Measurements from ENCODE around the gene PAX5. TPM values are rescaled to one million over a fixed set of nuclear protein-coding genes. Genes with fewer than 3 reads are reported as not detected.

Gene PAX5
- total RNA-seq, 1 donor from 2014 or later = not detected

DNA sequence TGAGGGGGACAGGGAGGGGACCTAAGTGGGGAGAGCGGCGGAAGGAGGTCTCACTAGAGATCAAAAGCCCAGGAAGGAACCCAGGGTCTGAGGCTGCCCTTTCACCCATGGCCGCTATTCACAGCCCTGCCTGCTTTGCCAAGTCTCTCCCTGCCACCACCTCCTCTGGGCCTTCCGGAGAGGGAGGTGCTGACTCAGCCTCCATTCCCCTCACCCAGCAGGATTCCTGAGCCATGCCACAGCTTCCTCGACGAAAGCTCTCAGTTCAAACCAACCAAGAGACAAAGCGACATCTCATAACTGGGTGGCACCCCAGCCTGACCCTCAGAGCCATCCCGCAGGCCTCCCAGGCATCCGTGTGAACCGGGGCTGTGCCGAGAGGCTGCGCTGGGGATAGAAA is 36.7 kb downstream of the PAX5 start:
- Histone ChIP-seq H3K9me3 (no peaks in the 10 kb centered on the region), H3K27me3 (no peaks in the 10 kb centered on the region)
- intact Hi-C loops (cut with DNase I) = no loop called here

DNA sequence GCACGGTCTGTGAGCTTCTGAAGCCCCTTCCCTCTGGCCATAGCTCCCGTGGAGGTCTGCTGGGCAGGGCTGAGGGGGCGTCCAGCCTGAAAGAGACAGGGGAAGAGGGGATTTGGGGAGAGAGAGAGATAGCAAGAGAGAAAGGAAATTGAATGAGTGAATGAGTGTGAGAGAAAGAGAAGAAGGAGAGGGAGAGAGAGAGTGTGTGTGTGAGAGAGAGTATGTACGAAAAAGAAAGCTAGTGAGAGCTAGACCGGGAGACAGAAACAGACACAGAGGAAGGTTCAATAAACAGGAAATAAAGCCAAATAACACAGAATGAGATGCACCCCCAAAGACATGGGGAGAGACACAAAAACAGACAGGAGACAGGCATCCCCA is 37.4 kb downstream of the PAX5 start:
- intact Hi-C loops (cut with DNase I) = no loop called here
- Histone ChIP-seq H3K27me3 (no peaks in the 10 kb centered on the region), H3K4me3 (no peak overlapping the region), H3K4me1 (no peaks in the 10 kb centered on the region), H3K9me3 (no peaks in the 10 kb centered on the region), H3K27ac (no peak overlapping the region), H3K36me3 (no peaks in the 10 kb centered on the region)
- DNase-seq (ENCODE audit: low spot score in 2 of 2) = no peak
- TF ChIP-seq, protein P1, sequence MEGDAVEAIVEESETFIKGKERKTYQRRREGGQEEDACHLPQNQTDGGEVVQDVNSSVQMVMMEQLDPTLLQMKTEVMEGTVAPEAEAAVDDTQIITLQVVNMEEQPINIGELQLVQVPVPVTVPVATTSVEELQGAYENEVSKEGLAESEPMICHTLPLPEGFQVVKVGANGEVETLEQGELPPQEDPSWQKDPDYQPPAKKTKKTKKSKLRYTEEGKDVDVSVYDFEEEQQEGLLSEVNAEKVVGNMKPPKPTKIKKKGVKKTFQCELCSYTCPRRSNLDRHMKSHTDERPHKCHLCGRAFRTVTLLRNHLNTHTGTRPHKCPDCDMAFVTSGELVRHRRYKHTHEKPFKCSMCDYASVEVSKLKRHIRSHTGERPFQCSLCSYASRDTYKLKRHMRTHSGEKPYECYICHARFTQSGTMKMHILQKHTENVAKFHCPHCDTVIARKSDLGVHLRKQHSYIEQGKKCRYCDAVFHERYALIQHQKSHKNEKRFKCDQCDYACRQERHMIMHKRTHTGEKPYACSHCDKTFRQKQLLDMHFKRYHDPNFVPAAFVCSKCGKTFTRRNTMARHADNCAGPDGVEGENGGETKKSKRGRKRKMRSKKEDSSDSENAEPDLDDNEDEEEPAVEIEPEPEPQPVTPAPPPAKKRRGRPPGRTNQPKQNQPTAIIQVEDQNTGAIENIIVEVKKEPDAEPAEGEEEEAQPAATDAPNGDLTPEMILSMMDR (IDR thresholded peaks at IDR 0.05) = no peak

More for the DNA sequence above, 36.7 kb downstream of the PAX5 start:
- Histone ChIP-seq H3K4me1 (no peaks in the 10 kb centered on the region), H3K27ac (no peak overlapping the region), H3K4me3 (no peak overlapping the region), H3K36me3 (no peaks in the 10 kb centered on the region)
- DNase-seq (ENCODE audit: low spot score in 2 of 2) = no peak
- TF ChIP-seq, protein P1 (IDR thresholded peaks at IDR 0.05) = no peak

DNA sequence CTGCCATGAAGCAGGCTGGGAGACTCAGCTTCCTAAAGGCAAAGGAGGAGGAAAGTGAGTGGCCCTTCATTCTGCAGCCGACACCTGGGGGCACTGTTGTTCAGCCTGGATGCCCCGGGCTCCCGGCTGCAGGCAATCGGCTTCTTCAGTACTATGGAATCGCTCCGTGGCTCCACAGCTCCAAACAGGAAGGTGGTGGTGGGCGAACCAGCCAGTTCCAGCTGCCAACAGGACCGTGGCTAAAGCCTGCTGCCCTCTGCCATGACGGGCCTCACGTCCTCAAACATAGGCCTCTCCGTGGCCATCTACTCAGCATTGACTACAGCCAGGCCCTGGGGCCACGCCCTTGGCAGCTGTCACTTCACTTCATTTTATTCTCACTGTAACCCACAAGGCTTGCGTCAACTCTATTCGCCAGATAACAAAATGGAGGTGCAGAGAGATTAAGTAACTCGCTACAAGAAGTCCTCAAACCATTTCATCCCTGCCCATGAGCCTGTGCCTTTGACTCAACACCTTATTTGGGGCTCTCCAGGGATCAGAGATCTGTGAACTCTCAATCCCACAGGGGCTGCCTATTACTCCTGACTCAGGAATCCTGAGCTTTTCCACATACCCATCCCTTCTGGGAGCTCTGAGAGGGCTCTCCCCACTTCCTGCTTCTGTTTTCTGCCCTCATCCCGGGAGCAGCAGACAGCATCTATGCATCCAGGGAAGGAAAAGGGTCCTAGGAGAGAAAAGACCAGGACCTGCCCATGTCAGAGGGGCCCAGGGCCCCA is 38.0 kb downstream of the PAX5 start:
- Histone ChIP-seq H3K4me3 (no peak overlapping the region), H3K27me3 (no peaks in the 10 kb centered on the region), H3K9me3 (peaks cover 0 to 3% of the 10 kb centered on the region in 2 donors), H3K36me3 (no peaks in the 10 kb centered on the region), H3K27ac (no peak overlapping the region), H3K4me1 (no peaks in the 10 kb centered on the region)
- no peak for DNase-seq (ENCODE audit: low spot score in 2 of 2)
- intact Hi-C loops (cut with DNase I) = no loop called here
- TF ChIP-seq, protein P1 (IDR thresholded peaks at IDR 0.05) = peak in 1 of 3 experiments; percentile 34

DNA sequence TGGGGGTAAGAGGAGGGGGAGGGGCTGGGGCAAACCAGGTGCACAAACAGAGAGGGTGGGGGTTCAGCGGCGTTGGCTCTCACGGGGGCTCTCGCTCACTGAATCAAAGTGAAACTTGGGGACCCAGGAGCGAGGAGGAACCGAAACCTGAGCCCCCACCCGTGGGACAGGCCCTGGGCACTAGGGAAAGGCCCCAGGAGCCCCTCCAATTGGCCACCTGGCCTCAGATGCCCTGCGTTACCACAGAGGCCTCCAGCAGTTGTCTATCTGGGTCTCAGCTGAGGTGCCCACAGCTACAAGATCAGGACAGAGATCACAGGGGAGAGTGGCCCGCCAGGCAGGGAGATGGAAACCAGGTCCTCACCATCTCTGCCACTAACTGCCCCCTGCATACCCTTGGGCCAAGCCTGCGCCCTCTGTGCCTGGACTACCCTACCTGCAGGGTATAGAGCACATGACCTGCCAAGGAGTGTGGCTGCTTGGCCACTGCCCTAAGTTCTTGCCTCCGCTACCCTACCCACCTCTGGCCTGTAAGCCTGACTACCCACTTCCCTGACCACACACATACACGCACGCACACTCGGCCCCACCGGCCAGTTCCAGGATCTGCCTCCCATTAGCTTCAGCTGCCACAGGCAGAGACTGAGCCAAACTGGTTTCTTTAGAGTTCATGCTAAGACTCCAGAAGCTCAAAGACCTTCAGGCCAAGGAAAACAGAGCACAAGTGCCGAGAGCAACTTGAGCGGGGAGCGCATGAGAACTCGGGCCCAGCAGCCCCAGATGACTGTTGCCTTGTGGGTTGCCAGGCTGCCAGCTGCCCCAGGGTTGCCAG is 39.9 kb downstream of the PAX5 start:
- Histone ChIP-seq H3K27ac (no peak overlapping the region), H3K36me3 (no peaks in the 10 kb centered on the region), H3K4me3 (no peak overlapping the region), H3K27me3 (no peaks in the 10 kb centered on the region), H3K4me1 (no peaks in the 10 kb centered on the region), H3K9me3 (peaks cover 0 to 3% of the 10 kb centered on the region in 2 donors)
- intact Hi-C loops (cut with DNase I) = no loop called here
- TF ChIP-seq, protein P1 (IDR thresholded peaks at IDR 0.05) = no peak
- DNase-seq (ENCODE audit: low spot score in 2 of 2) = no peak

DNA sequence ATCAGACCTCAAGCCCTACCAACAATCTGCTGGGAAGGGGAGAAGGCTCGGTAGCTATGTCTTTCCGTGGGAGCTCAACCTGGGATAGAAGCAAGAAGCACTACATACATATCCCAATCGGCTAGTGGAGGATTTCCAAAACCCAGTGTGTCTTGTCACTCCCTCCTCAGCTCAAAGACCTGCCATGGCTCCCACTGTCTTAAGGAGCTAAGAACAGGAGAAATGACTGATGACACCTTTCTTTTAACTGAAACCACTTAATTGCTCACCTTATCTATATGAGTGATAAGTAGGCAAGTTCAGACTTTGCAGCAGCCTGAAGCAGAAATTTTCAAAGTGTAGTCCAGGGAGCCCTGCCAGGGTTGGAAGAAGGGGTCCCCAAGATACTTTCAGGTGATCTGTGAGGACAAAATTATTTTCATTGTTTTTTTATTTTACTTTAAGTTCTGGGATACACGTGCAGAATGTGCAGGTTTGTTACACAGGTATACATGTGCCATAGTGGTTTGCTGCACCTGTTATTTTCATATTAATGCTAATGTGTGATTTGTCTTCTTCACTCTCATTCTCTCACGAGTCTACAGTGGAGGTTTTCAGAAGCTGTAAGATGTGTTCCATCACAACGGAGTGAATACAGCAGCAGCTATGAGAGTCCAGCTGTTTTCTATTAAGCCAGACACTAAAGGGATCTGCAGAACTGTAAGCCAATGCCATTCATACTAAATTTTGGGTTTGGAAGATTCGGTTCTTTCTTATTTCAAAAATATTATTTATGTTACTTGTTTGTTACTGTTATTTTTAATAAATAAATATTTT is 41.4 kb downstream of the PAX5 start:
- Histone ChIP-seq H3K27me3 (no peaks in the 10 kb centered on the region), H3K4me3 (no peak overlapping the region), H3K9me3 (peaks cover 0 to 3% of the 10 kb centered on the region in 2 donors), H3K27ac (no peak overlapping the region), H3K36me3 (no peaks in the 10 kb centered on the region), H3K4me1 (no peaks in the 10 kb centered on the region)
- intact Hi-C loops (cut with DNase I) = no loop called here
- TF ChIP-seq, protein P1 (IDR thresholded peaks at IDR 0.05) = no peak
- DNase-seq (ENCODE audit: low spot score in 2 of 2) = no peak

Data from ascending aorta (tissue), 2 donors.